IMR-90 (cell line): ENCODE data around the gene TRIM10.

ENCODE experiments used
- POLR2A ChIP-seq: IDR thresholded peaks from 2 replicates; pipeline ENCODE4 v1.6.1; 2012; ENCODE audit warnings: mild to moderate bottlenecking, low read depth, low read length
- TF ChIP-seq, protein P1 (sequence below): conservative IDR thresholded peaks from 2 replicates; pipeline ENCODE4 v1.5.1; 2012; ENCODE audit warnings: mild to moderate bottlenecking, low read depth, low read length, improper control_type of control experiment
- TF ChIP-seq, protein P2 (sequence below): fragments of 150-350 bp; IDR thresholded peaks from 2 replicates; pipeline ENCODE4 v1.6.1; 2017; ENCODE audit warnings: mild to moderate bottlenecking, antibody characterized with exemption, low read length, low read depth

DNA sequence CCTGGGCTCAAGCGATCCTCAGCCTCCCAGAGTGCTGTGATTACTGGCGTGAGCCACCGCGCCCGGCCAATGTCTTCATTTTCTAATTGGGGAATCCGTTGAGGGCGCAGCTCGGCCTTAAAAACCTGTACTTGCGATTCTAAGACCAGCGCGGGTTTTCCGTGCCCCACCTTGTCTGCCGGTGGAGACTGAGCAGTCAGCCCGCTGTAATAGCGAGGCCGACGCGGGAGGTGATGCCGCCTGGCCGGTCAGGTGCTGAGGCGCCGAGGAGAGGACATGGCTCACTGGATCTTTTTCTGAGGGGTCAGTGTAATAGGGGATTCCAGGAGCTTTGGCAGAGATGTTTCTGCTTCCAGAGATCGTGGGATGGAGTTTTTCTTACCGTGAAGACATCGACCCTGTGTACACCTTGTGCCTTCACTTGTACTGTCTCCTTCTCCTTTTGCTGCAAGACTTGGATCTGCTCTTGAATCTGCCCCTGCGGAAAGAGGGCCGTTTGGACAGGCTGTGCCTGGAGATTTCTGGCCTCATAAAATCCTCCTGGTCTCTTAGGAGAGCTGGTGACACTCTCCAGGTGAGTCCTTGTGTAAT lies 49.6 kb downstream of the TRIM10 start:
- TF ChIP-seq, protein P1, sequence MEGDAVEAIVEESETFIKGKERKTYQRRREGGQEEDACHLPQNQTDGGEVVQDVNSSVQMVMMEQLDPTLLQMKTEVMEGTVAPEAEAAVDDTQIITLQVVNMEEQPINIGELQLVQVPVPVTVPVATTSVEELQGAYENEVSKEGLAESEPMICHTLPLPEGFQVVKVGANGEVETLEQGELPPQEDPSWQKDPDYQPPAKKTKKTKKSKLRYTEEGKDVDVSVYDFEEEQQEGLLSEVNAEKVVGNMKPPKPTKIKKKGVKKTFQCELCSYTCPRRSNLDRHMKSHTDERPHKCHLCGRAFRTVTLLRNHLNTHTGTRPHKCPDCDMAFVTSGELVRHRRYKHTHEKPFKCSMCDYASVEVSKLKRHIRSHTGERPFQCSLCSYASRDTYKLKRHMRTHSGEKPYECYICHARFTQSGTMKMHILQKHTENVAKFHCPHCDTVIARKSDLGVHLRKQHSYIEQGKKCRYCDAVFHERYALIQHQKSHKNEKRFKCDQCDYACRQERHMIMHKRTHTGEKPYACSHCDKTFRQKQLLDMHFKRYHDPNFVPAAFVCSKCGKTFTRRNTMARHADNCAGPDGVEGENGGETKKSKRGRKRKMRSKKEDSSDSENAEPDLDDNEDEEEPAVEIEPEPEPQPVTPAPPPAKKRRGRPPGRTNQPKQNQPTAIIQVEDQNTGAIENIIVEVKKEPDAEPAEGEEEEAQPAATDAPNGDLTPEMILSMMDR, result no peak
- TF ChIP-seq, protein P2, sequence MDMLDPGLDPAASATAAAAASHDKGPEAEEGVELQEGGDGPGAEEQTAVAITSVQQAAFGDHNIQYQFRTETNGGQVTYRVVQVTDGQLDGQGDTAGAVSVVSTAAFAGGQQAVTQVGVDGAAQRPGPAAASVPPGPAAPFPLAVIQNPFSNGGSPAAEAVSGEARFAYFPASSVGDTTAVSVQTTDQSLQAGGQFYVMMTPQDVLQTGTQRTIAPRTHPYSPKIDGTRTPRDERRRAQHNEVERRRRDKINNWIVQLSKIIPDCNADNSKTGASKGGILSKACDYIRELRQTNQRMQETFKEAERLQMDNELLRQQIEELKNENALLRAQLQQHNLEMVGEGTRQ, result no peak
- no peak for TF ChIP-seq POLR2A
